GM23338 (cell line): ENCODE measurements around the gene PRTN3. TPM values are rescaled to one million over a fixed set of nuclear protein-coding genes. Genes with fewer than 3 reads are reported as not detected.

Experiments
- ATAC-seq: fragments of 200-7000 bp; cut with Tn5 transposase; 3 replicates; pipeline ENCODE4 v1.9.1; 2020
- DNase-seq: peaks from one replicate; pipeline ENCODE4 v3.0.0-alpha.2; 2015; ENCODE audit warnings: low spot score
- H2AFZ ChIP-seq: fragments of 200-600 bp; sonication (generic); 2 replicates; pipeline ENCODE4 v1.8.0; 2016; ENCODE audit warnings: antibody characterized with exemption, mild to moderate bottlenecking, moderate library complexity
- H3F3A ChIP-seq: fragments of 200-600 bp; sonication (generic); replicated peaks from 2 replicates; pipeline ENCODE4 v1.8.0; 2017; ENCODE audit warnings: antibody characterized with exemption, mixed run types, low read depth
- H3K27ac ChIP-seq: fragments of 200-600 bp; sonication (generic); 2 replicates; pipeline ENCODE4 v1.6.1; 2016; ENCODE audit warnings: low read depth
- H3K27me3 ChIP-seq: fragments of 200-600 bp; sonication (generic); 2 replicates; pipeline ENCODE4 v1.8.0; 2016; ENCODE audit warnings: mild to moderate bottlenecking, mixed run types, moderate library complexity; ENCODE audit not compliant: insufficient read depth
- H3K36me3 ChIP-seq: fragments of 200-600 bp; sonication (generic); 2 replicates; pipeline ENCODE4 v1.8.0; 2016; ENCODE audit warnings: mild to moderate bottlenecking; ENCODE audit not compliant: insufficient read depth
- H3K4me1 ChIP-seq: fragments of 200-600 bp; sonication (generic); 2 replicates; pipeline ENCODE4 v1.8.0; 2016; ENCODE audit warnings: mild to moderate bottlenecking, moderate library complexity; ENCODE audit not compliant: insufficient read depth
- H3K4me2 ChIP-seq: fragments of 200-600 bp; sonication (generic); 2 replicates; pipeline ENCODE4 v1.7.1; 2017; ENCODE audit warnings: mixed run types
- H3K4me3 ChIP-seq: fragments of 200-600 bp; sonication (generic); 2 replicates; pipeline ENCODE4 v1.6.1; 2016; ENCODE audit warnings: mixed run types
- H3K79me2 ChIP-seq: fragments of 200-600 bp; sonication (generic); replicated peaks from 2 replicates; pipeline ENCODE4 v1.8.0; 2017; ENCODE audit warnings: mild to moderate bottlenecking; ENCODE audit not compliant: insufficient read depth
- H3K9me2 ChIP-seq: fragments of 200-600 bp; sonication (generic); 2 replicates; pipeline ENCODE4 v1.8.0; 2017; ENCODE audit not compliant: insufficient read depth
- H4K20me1 ChIP-seq: fragments of 200-600 bp; sonication (generic); replicated peaks from 2 replicates; pipeline ENCODE4 v1.8.0; 2017; ENCODE audit warnings: mild to moderate bottlenecking; ENCODE audit not compliant: insufficient read depth
- H3K27ac Mint-ChIP-seq: 2 replicates; pipeline ENCODE4 v1.8.0; 2020; ENCODE audit warnings: inconsistent platforms, mild to moderate bottlenecking, moderate library complexity, mixed read lengths
- H3K27me3 Mint-ChIP-seq: 3 replicates; pipeline ENCODE4 v1.8.0; 2022; ENCODE audit warnings: low read depth, mild to moderate bottlenecking, moderate library complexity, mixed read lengths, inconsistent platforms; ENCODE audit not compliant: insufficient read depth, poor library complexity
- H3K36me3 Mint-ChIP-seq: 3 replicates; pipeline ENCODE4 v1.8.0; 2021; ENCODE audit warnings: low read depth, mild to moderate bottlenecking, inconsistent platforms, moderate library complexity, mixed read lengths
- H3K4me1 Mint-ChIP-seq: 3 replicates; pipeline ENCODE4 v1.8.0; 2020; ENCODE audit warnings: mild to moderate bottlenecking, inconsistent platforms, mixed read lengths
- H3K4me3 Mint-ChIP-seq: 3 replicates; pipeline ENCODE4 v1.8.0; 2021; ENCODE audit warnings: moderate library complexity, mild to moderate bottlenecking, inconsistent platforms, mixed read lengths
- H3K9me3 Mint-ChIP-seq: 3 replicates; pipeline ENCODE4 v1.8.0; 2020; ENCODE audit warnings: moderate library complexity, mild to moderate bottlenecking, inconsistent platforms, mixed read lengths
- CREB1 ChIP-seq: fragments of 250-450 bp; sonication (Bioruptor Pico); IDR thresholded peaks from 2 replicates; pipeline ENCODE4 v1.5.0; 2020; ENCODE audit warnings: low read depth, mild to moderate bottlenecking, moderate library complexity
- ETS1 ChIP-seq: IDR thresholded peaks from 2 replicates; pipeline ENCODE4 v1.6.1; 2016; ENCODE audit warnings: antibody characterized with exemption
- EZH2 ChIP-seq: fragments of 200-600 bp; sonication (generic); IDR thresholded peaks from one replicate; pipeline ENCODE4 v1.8.0; 2017; ENCODE audit warnings: antibody characterized with exemption, mild to moderate bottlenecking, low read depth; ENCODE audit not compliant: unreplicated experiment
- EZH2phosphoT487 ChIP-seq: fragments of 200-600 bp; sonication (generic); IDR thresholded peaks from one replicate; pipeline ENCODE4 v1.8.1; 2018; ENCODE audit warnings: antibody characterized with exemption; ENCODE audit not compliant: unreplicated experiment
- JUNB ChIP-seq: IDR thresholded peaks from one replicate; pipeline ENCODE4 v1.6.1; 2016; ENCODE audit warnings: antibody characterized with exemption; ENCODE audit not compliant: unreplicated experiment
- NANOG ChIP-seq: IDR thresholded peaks from 2 replicates; pipeline ENCODE4 v1.6.1; 2016; ENCODE audit warnings: antibody characterized with exemption, borderline replicate concordance
- POLR2AphosphoS5 ChIP-seq: IDR thresholded peaks from 2 replicates; pipeline ENCODE4 v1.6.1; 2016; ENCODE audit warnings: antibody characterized with exemption, low read depth
- STAT1 ChIP-seq: IDR thresholded peaks from one replicate; pipeline ENCODE4 v1.6.1; 2016; ENCODE audit warnings: antibody characterized with exemption; ENCODE audit not compliant: unreplicated experiment
- ZNF114 ChIP-seq: fragments of 250-450 bp; sonication (Bioruptor Pico); IDR thresholded peaks from 2 replicates; pipeline ENCODE4 v1.5.0; 2020; ENCODE audit warnings: mild to moderate bottlenecking, moderate library complexity
- ZNF331 ChIP-seq: fragments of 250-450 bp; sonication (Bioruptor Pico); IDR thresholded peaks from 2 replicates; pipeline ENCODE4 v1.5.0; 2020; ENCODE audit warnings: low read depth, mild to moderate bottlenecking, moderate library complexity
- polyA plus RNA-seq: library from polyadenylated mRNA; unstranded; fragments of >200 nt; fragmentation: Nextera tagmentation; extraction: Ambion mirVana; gene quantifications from 2 replicates; pipeline ENCODE4 v1.2.1, GENCODE V29; 2016
- total RNA-seq: library from RNA; depleted of rRNA; stranded (reverse); fragments of >200 nt; shearing (Covaris generic); gene quantifications from 2 replicates; pipeline ENCODE4 v1.2.3, GENCODE V29; 2014
- TF ChIP-seq, protein P1 (sequence below): fragments of 250-450 bp; sonication (Bioruptor Pico); IDR thresholded peaks from 2 replicates; pipeline ENCODE4 v1.5.0; 2020; ENCODE audit warnings: mild to moderate bottlenecking, moderate library complexity

The PRTN3 gene
- total and polyA plus RNA-seq, 2 experiments from 2014 or later = 0.21 to 0.68 TPM

DNA sequence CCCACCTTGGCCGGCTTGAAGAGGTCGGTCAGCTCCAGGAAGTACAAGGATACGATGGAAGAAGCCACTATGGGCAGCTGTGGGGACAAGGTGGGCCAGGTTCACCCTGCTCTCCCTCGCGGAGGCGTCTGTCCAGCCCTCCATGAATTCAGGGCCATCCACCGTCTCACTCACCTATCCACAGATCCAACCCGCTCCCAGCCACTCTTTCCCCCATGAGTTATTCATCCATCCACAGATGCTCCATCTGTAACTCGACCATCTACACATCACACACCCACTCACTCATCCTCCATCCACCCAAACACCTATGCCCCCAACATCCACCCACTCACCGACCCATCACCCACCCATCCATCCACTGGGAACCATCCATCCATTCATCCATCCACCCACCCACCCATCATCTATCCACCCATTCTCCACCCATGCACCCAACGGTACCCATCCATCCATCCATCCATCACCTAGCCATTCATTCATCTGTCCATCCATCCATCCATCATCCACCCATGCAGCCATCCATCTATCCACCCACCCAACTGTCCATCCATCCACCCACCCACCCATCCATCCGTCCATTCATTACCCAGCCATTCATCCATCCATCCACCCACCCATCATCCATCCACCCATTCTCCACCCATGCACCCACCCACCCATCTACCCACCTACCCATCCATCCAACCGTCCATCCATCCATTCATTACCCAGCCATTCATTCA is 24.9 kb upstream of the PRTN3 start:
- peaks cover 27% of the 10 kb centered on the region for H3K27me3 Mint-ChIP-seq
- Histone ChIP-seq H3K4me2 (no peak overlapping the region), H3K4me1 (no peaks in the 10 kb centered on the region), H3K27ac (no peak overlapping the region), H2AFZ (no peak overlapping the region), H3K36me3 (peaks cover 7% of the 10 kb centered on the region; the same call in 1 of the 2 replicates), H3F3A (peaks cover 14% of the 10 kb centered on the region), H4K20me1 (peaks cover 9% of the 10 kb centered on the region), H3K27me3 (no peaks in the 10 kb centered on the region), H3K79me2 (peaks cover 23% of the 10 kb centered on the region), H3K4me3 (no peak overlapping the region), H3K9me2 (0 out of 2 replicates have a peak, but pooled peaks cover 4% of the 10 kb centered on the region)
- peaks cover 2% of the 10 kb centered on the region; the same call in 2 of the 3 replicates for H3K9me3 Mint-ChIP-seq
- no peak overlapping the region for H3K27ac Mint-ChIP-seq
- H3K4me3 Mint-ChIP-seq = no peak overlapping the region; the same call in 2 of the 3 replicates
- H3K36me3 Mint-ChIP-seq = peaks cover 38% of the 10 kb centered on the region
- no peak for TF ChIP-seq EZH2phosphoT487
- TF ChIP-seq ZNF114 = no peak
- no peak for TF ChIP-seq STAT1
- TF ChIP-seq JUNB = no peak
- TF ChIP-seq NANOG = no peak
- TF ChIP-seq ZNF331 (CRISPR knock-in tag) = no peak
- H3K4me1 Mint-ChIP-seq = no peaks in the 10 kb centered on the region
- ATAC-seq (no peak), DNase-seq (no peak)

GRCh38 chr19:816500-816857 is 24.3 kb upstream of the PRTN3 start:
- H3K27me3 ChIP-seq = no peaks in the 10 kb centered on the region
- peaks cover 23% of the 10 kb centered on the region for H3K79me2 ChIP-seq
- H3K4me3 ChIP-seq = no peak overlapping the region
- H3K4me1 ChIP-seq = no peaks in the 10 kb centered on the region
- Mint-ChIP-seq H3K36me3 (peaks cover 35% of the 10 kb centered on the region), H3K9me3 (peaks cover 2% of the 10 kb centered on the region; the same call in 2 of the 3 replicates), H3K27ac (no peak overlapping the region), H3K4me3 (no peak overlapping the region; the same call in 2 of the 3 replicates), H3K4me1 (no peaks in the 10 kb centered on the region), H3K27me3 (peaks cover 24% of the 10 kb centered on the region)
- no peak overlapping the region for H3K27ac ChIP-seq
- no peak overlapping the region for H3K4me2 ChIP-seq
- DNase-seq (no peak), ATAC-seq (no peak)
- H3K36me3 ChIP-seq = peaks cover 5% of the 10 kb centered on the region; the same call in 1 of the 2 replicates
- 0 out of 2 replicates have a peak, but pooled peaks cover 4% of the 10 kb centered on the region for H3K9me2 ChIP-seq
- peaks cover 9% of the 10 kb centered on the region for H4K20me1 ChIP-seq
- no peak overlapping the region for H2AFZ ChIP-seq
- peaks cover 8% of the 10 kb centered on the region for H3F3A ChIP-seq
- no peak for TF ChIP-seq JUNB
- TF ChIP-seq CREB1 = no peak
- TF ChIP-seq STAT1 = no peak
- no peak for TF ChIP-seq ETS1
- TF ChIP-seq EZH2 = no peak
- TF ChIP-seq NANOG = no peak
- TF ChIP-seq, protein P1, sequence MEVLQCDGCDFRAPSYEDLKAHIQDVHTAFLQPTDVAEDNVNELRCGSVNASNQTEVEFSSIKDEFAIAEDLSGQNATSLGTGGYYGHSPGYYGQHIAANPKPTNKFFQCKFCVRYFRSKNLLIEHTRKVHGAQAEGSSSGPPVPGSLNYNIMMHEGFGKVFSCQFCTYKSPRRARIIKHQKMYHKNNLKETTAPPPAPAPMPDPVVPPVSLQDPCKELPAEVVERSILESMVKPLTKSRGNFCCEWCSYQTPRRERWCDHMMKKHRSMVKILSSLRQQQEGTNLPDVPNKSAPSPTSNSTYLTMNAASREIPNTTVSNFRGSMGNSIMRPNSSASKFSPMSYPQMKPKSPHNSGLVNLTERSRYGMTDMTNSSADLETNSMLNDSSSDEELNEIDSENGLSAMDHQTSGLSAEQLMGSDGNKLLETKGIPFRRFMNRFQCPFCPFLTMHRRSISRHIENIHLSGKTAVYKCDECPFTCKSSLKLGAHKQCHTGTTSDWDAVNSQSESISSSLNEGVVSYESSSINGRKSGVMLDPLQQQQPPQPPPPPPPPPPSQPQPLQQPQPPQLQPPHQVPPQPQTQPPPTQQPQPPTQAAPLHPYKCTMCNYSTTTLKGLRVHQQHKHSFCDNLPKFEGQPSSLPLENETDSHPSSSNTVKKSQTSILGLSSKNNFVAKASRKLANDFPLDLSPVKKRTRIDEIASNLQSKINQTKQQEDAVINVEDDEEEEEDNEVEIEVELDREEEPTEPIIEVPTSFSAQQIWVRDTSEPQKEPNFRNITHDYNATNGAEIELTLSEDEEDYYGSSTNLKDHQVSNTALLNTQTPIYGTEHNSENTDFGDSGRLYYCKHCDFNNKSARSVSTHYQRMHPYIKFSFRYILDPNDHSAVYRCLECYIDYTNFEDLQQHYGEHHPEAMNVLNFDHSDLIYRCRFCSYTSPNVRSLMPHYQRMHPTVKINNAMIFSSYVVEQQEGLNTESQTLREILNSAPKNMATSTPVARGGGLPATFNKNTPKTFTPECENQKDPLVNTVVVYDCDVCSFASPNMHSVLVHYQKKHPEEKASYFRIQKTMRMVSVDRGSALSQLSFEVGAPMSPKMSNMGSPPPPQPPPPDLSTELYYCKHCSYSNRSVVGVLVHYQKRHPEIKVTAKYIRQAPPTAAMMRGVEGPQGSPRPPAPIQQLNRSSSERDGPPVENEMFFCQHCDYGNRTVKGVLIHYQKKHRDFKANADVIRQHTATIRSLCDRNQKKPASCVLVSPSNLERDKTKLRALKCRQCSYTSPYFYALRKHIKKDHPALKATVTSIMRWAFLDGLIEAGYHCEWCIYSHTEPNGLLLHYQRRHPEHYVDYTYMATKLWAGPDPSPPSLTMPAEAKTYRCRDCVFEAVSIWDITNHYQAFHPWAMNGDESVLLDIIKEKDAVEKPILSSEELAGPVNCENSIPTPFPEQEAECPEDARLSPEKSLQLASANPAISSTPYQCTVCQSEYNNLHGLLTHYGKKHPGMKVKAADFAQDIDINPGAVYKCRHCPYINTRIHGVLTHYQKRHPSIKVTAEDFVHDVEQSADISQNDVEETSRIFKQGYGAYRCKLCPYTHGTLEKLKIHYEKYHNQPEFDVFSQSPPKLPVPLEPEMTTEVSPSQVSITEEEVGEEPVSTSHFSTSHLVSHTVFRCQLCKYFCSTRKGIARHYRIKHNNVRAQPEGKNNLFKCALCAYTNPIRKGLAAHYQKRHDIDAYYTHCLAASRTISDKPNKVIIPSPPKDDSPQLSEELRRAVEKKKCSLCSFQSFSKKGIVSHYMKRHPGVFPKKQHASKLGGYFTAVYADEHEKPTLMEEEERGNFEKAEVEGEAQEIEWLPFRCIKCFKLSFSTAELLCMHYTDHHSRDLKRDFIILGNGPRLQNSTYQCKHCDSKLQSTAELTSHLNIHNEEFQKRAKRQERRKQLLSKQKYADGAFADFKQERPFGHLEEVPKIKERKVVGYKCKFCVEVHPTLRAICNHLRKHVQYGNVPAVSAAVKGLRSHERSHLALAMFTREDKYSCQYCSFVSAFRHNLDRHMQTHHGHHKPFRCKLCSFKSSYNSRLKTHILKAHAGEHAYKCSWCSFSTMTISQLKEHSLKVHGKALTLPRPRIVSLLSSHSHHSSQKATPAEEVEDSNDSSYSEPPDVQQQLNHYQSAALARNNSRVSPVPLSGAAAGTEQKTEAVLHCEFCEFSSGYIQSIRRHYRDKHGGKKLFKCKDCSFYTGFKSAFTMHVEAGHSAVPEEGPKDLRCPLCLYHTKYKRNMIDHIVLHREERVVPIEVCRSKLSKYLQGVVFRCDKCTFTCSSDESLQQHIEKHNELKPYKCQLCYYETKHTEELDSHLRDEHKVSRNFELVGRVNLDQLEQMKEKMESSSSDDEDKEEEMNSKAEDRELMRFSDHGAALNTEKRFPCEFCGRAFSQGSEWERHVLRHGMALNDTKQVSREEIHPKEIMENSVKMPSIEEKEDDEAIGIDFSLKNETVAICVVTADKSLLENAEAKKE (CRISPR knock-in tag) = no peak
- no peak for TF ChIP-seq POLR2AphosphoS5
- TF ChIP-seq EZH2phosphoT487 = no peak
